22Rv1 (cell line): ENCODE measurements around the gene VTI1A.

ENCODE experiments used
- CTCF ChIP-seq: fragments of 450-650 bp; IDR thresholded peaks from 2 replicates; pipeline ENCODE4 v1.5.1; 2017; ENCODE audit warnings: mild to moderate bottlenecking
- ZFX ChIP-seq: fragments of 450-650 bp; IDR thresholded peaks from 2 replicates; pipeline ENCODE4 v1.6.1; 2017; ENCODE audit warnings: antibody characterized with exemption, borderline replicate concordance

- TF ChIP-seq CTCF (no peak), ZFX (no peak)
These were observed 39.3 kb upstream of the VTI1A start for GRCh38 chr10:112407696-112408095.
